NCI-H2227 (cell line): Measurements from ENCODE around the gene MAML2.

Experiments used
- DNase-seq: peaks from one replicate; lab custom pipeline; 2025; ENCODE audit not compliant: unreplicated experiment; lab: John Stamatoyannopoulos, UW

Gene MAML2

GRCh38 chr11:96107143-96107824 is 235.7 kb downstream of the MAML2 start:
- peak; percentile 56 for DNase-seq

DNA sequence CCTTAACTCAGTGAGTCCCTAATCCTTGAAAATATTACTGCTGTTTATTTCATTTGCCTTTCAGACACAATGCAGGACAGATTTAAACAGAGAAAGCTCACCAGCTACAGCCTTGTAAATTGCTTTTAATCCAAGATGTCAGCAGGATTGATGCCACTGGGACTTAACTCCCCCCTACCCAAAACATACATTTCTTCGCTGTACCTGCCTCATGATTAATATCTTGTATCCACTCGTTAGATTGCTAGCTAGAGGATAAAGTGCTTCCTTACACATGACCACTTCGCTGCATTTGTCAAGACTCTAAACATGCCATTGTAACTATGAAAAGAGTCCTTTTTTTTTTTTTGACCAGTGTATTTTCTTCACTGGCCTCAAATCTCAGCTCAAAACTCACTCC is 236.3 kb downstream of the MAML2 start:
- DNase-seq = peak; percentile 5

- DNase-seq = no peak
Observed at GRCh38 chr11:96105944-96106343, 237.1 kb downstream of the MAML2 start.

- DNase-seq = no peak
Observed at GRCh38 chr11:96105197-96105895, 237.6 kb downstream of the MAML2 start.

DNA sequence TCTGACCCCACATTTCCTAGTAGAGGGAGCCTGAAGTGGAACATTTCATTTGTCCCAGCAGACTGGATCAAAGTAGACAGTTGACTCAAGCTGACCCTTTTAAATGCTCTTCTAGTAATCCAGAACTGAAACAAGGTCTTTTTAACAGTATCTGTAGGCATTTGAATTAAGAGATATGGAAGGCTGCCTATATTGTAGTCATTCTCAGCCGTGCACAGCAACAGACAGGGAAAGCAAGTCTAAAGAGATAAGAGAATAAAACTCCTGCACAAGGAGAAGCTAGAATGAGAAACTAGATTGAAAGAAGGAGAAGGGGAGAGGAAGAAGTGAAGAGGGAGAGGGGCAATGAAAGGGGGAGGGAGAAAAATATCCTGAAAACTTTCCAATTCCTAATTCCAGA is 238.5 kb downstream of the MAML2 start:
- DNase-seq = no peak

DNA sequence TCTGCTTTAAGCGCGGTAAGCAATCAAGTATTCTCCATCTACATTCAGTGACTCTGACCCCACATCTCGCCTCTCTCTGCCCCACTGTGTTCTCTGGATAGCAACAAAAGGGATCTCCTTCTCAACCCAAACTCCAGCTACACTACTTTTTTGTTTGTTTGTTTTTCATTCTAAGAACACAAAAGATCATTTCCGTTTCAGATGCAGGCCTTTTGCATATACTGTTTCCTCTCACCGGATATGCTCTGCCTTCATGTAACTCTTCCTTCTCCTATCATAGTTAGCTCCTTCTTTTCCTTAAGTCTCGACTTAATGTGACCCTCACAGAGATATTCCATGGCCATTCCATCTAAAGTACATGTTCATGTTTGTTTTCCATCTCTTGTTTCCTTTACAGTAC is 239.3 kb downstream of the MAML2 start:
- no peak for DNase-seq

- no peak for DNase-seq
Observed at GRCh38 chr11:96103102-96103501, 239.9 kb downstream of the MAML2 start.

DNA sequence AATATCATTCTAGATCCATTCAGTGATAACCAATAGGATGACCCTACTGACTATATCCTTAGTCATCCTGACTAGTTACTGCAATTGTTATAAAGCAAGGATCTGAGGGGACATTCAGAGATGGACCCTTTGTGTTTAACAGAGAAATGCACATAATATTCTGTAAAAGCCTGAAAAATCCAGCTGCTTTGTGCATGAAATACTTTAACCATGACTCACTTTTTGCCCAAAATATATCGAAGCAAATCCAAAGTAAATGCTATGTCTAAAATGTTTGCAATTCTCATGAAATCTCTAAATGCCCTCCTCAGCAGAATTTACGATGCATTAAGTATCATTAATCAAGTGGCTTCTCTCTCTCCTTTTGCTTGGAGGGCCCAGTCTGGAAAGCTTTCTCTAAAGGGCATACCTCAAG is 240.3 kb downstream of the MAML2 start:
- no peak for DNase-seq

- DNase-seq = no peak
Observed at GRCh38 chr11:96101146-96101545, 241.8 kb downstream of the MAML2 start.

DNA sequence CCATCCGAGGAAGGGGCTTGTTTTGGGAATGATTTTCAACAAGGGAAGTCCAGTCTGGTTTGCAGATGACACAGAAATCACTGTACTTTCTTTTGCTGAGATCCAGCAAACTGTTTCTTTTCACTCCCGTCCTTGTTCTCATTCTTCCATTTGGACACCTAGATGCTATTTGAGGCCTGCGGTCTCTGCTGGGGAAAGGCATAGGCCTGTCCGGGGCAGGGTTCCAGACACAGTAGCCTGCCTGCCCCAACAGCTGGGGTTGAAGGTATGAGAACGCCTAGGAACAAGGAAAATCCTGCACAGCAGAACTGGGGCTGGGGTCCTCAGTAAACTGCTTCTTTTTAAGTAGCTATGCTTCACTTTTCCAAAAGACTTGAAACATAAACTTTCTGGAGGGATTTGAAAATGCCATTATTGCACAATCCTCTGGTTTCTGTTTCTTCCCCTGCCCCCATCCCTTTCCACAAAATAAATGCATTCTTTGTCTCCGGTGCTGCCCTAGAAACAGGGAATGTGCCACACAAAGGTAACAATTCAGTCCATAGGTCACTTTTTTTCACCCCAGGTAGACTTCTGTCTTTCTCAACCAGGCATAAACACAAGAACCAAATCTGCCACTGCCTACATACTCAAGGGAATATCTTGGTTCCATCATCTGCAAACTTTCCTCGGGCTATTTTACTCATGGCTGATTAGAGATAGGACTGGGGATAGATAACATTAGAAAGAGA is 244.3 kb downstream of the MAML2 start:
- no peak for DNase-seq

DNA sequence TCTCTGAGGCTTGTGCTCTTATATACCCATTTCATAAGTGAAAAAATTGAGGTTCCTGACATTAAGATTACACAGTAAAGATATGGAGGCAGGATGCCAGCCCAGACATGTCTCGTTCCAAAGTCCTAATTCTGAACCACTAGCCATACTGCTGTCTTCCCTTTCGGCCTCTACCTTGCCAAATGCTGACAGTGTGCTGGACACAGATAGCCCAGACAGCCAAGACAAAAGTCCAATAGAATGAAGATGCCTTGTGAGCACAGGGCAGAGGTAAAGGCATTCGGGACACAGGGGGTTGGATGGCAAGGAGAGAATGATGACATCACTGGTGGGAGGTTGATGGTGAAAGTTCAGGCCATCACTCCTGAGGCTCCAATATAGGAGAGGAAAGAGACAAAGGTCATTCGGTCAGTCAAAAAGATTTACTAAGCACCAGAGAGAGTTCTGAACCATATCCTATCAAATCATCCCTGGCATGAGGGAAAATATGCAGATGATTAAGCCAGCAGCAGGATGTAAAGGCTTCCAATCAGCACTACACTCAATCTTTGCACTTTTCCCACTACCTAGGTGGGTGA is 245.1 kb downstream of the MAML2 start:
- no peak for DNase-seq

- no peak for DNase-seq
Observed at GRCh38 chr11:96096360-96096759, 246.6 kb downstream of the MAML2 start.

DNA sequence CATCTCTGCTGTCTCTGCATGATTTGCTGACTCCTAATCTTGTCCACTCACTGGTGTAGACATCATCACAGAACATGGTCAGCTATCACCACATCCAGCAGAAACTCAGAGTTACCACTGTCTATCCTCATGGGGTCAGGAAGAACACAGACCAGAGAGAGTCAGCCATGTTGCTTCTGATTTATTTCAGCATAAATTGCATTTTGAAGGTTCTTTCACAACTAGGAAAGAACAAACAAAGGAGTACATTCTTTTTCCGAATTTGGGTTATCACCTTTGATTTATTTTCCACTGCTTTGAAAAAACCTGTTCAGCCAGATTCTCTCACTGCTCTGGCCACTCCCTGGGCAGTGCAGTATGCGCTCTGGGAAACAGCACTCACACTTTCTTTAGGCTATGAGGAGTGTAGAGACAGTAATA is 247.1 kb downstream of the MAML2 start:
- DNase-seq = no peak

GRCh38 chr11:96094156-96094555 is 248.8 kb downstream of the MAML2 start:
- no peak for DNase-seq

DNA sequence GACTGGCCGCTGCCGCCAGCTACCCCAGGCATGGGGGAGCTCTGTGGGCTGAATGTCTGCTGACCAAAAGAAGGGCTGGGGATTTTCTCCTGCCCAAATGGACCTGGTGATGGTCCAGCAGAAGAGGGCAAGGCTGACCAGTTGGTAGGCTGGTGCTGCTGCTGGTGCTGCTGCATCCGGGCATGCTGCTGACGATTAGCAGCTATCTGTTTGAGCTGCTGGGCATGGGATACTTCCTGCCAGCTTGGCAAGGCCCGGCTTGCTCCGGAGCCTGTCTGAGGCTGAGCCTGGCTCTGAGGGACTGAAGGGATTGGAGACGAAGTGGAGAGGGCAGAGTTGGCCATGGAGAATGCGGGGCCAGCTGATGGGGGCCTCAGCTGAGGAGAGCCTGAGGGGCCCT is 250.5 kb downstream of the MAML2 start:
- DNase-seq = no peak

- DNase-seq = no peak
Observed at GRCh38 chr11:96091476-96091875, 251.5 kb downstream of the MAML2 start.

GRCh38 chr11:96090711-96091110 is 252.3 kb downstream of the MAML2 start:
- no peak for DNase-seq

DNA sequence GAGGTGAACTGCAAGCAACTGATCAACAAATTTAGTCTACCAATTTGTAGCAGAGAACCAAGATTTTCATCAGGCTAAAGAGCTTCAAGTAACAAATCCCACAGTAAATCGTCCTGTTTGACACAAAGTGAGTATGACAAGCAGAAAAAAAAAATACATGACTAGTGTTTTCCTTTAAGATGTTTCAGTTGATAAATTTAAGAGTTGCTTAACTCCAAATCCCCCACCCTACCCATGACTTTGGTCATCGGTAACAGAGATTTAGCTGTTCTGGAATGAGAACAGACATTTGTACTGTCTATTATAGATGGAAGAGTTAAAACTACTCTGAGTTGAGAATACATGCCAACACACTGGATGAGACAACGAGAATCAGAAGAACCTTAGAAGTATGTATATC is 254.1 kb downstream of the MAML2 start:
- no peak for DNase-seq

DNA sequence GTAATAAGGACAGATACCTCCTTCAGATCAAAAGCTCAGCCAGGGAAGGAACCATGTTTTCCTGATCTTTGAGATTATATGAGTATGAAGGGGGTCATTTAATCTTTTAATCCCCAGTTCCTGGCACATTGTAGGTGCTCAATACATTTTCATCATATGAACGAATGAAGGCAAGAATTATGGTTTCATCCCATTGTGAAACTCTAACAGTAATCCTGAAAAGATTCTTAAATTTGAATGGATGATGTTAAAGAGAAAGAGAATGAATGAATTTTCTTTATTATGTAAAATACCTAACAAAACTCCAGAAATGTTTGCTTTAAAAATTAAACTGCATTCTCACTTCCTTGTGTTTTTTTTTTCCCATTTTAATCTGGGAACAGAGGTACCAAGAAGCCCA is 256.9 kb downstream of the MAML2 start:
- DNase-seq = no peak

- no peak for DNase-seq
Observed at GRCh38 chr11:96085319-96085930, 257.6 kb downstream of the MAML2 start.

DNA sequence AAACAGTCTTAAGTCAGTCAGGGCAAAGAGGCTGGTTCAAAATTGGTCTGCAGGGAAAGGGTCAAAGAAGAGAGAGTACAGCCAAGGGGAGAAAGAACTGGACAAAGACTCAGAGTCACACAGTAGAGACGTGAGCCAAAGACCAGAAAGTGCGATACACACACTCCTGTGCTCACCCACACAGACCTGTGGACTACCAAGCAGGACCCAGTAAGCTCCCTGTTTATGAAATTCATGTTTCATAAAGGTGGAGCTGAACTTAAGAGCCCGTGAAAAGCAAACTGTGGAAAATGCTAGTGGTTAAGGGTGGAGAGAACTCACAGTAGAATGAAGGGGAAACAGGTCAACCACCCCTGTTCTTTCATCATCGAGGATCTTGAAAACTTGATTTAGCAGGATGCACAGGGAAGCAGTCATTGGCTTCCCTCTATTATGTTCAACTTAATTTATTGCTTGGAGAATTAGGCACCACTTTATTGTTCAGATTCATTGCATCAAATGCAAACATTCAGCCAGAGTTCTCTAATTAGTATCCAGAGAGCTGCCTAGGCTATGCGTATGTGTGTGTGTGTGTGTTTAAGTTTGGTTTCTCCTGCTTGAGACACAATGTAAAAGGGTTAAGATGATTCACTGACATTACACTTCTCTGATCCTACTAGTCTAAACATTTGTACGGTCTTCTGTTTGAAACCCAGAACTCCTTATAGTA is 258.2 kb downstream of the MAML2 start:
- DNase-seq = no peak
